Osteoblast (primary cell): ENCODE results near the gene KRT13. TPM values are rescaled to one million over a fixed set of nuclear protein-coding genes. Genes with fewer than 3 reads are reported as not detected.

Experiments used
- DNase-seq: peaks from one replicate; pipeline ENCODE4 v3.0.0; 2011; ENCODE audit warnings: low spot score, mixed read lengths; ENCODE audit not compliant: insufficient read length; ENCODE audit errors: missing footprints
- H2AFZ ChIP-seq: 2 replicates; pipeline ENCODE4 v1.6.0; 2011; ENCODE audit warnings: mild to moderate bottlenecking, low read length
- H3K27ac ChIP-seq: 2 replicates; pipeline ENCODE4 v1.5.1; 2011; ENCODE audit warnings: mild to moderate bottlenecking, low read depth, low read length, moderate library complexity
- H3K27me3 ChIP-seq: 2 replicates; pipeline ENCODE4 v1.6.0; 2012; ENCODE audit warnings: mild to moderate bottlenecking, control low read depth, inconsistent platforms, low read length, moderate library complexity; ENCODE audit not compliant: insufficient read depth
- H3K36me3 ChIP-seq: 2 replicates; pipeline ENCODE4 v1.5.1; 2011; ENCODE audit warnings: mild to moderate bottlenecking, low read length, control low read depth, moderate library complexity; ENCODE audit not compliant: insufficient read depth
- H3K4me1 ChIP-seq: 2 replicates; pipeline ENCODE4 v1.5.1; 2011; ENCODE audit warnings: mild to moderate bottlenecking, low read length, control low read depth, moderate library complexity; ENCODE audit not compliant: insufficient read depth
- H3K4me2 ChIP-seq: 2 replicates; pipeline ENCODE4 v1.6.0; 2011; ENCODE audit warnings: mild to moderate bottlenecking, low read length; ENCODE audit not compliant: insufficient read depth
- H3K4me3 ChIP-seq: fragments of 200-600 bp; sonication (generic); 3 replicates; pipeline ENCODE4 v1.5.1; 2012; ENCODE audit warnings: mild to moderate bottlenecking, low read length, inconsistent platforms; ENCODE audit not compliant: insufficient read depth
- H3K79me2 ChIP-seq: 2 replicates; pipeline ENCODE4 v1.6.0; 2012; ENCODE audit warnings: mild to moderate bottlenecking, low read length, control low read depth, inconsistent platforms; ENCODE audit not compliant: insufficient read depth
- H3K9me3 ChIP-seq: 2 replicates; pipeline ENCODE4 v1.5.1; 2011; ENCODE audit warnings: low read depth, low read length, control low read depth
- H4K20me1 ChIP-seq: 2 replicates; pipeline ENCODE4 v1.6.0; 2012; ENCODE audit warnings: mild to moderate bottlenecking, low read length, control low read depth; ENCODE audit not compliant: insufficient read depth
- CTCF ChIP-seq: IDR thresholded peaks from 2 replicates; pipeline ENCODE4 v1.5.1; 2011; ENCODE audit warnings: mild to moderate bottlenecking, low read depth, low read length, moderate library complexity; ENCODE audit errors: extremely low read depth
- total RNA-seq: library from RNA; depleted of rRNA; stranded (reverse); fragments of >200 nt; gene quantifications from 2 replicates; pipeline ENCODE4 v1.2.3, GENCODE V29; 2012

Gene KRT13
- total RNA-seq, 1 donor: not detected

GRCh38 chr17:41494524-41494923, 10.9 kb downstream of the KRT13 start:
- Histone ChIP-seq H2AFZ (peak overlapping the region; percentile 31), H3K4me3 (no peak overlapping the region), H3K4me2 (no peak overlapping the region), H3K79me2 (no peaks in the 10 kb centered on the region), H3K27ac (peak overlapping the region; percentile 24), H3K27me3 (no peaks in the 10 kb centered on the region), H3K36me3 (no peaks in the 10 kb centered on the region), H3K4me1 (peaks cover 16% of the 10 kb centered on the region), H3K9me3 (no peaks in the 10 kb centered on the region), H4K20me1 (no peaks in the 10 kb centered on the region)
- no peak for TF ChIP-seq CTCF
- DNase-seq: no peak

- Histone ChIP-seq H3K36me3 (no peaks in the 10 kb centered on the region), H4K20me1 (no peaks in the 10 kb centered on the region), H3K27me3 (no peaks in the 10 kb centered on the region), H3K4me1 (peaks cover 12% of the 10 kb centered on the region), H3K79me2 (no peaks in the 10 kb centered on the region), H2AFZ (no peak overlapping the region), H3K27ac (no peak overlapping the region), H3K4me3 (no peak overlapping the region), H3K4me2 (no peak overlapping the region), H3K9me3 (no peaks in the 10 kb centered on the region)
- TF ChIP-seq CTCF: no peak
- no peak for DNase-seq
Observed at GRCh38 chr17:41492771-41493170, 12.6 kb downstream of the KRT13 start.

- no peaks in the 10 kb centered on the region for H3K36me3 ChIP-seq
- no peaks in the 10 kb centered on the region for H3K27me3 ChIP-seq
- no peak overlapping the region for H2AFZ ChIP-seq
- H4K20me1 ChIP-seq: no peaks in the 10 kb centered on the region
- H3K27ac ChIP-seq: no peak overlapping the region
- peaks cover 12% of the 10 kb centered on the region for H3K4me1 ChIP-seq
- no peaks in the 10 kb centered on the region for H3K79me2 ChIP-seq
- no peak for TF ChIP-seq CTCF
- no peaks in the 10 kb centered on the region for H3K9me3 ChIP-seq
- no peak overlapping the region for H3K4me2 ChIP-seq
- DNase-seq: no peak
- no peak overlapping the region for H3K4me3 ChIP-seq
Observed at GRCh38 chr17:41492351-41492750, 13.1 kb downstream of the KRT13 start.

- H3K79me2 ChIP-seq: no peaks in the 10 kb centered on the region
- no peak overlapping the region for H3K4me3 ChIP-seq
- TF ChIP-seq CTCF: no peak
- no peak overlapping the region for H3K4me2 ChIP-seq
- no peak overlapping the region for H2AFZ ChIP-seq
- no peaks in the 10 kb centered on the region for H3K27me3 ChIP-seq
- no peaks in the 10 kb centered on the region for H3K36me3 ChIP-seq
- H4K20me1 ChIP-seq: no peaks in the 10 kb centered on the region
- DNase-seq: no peak
- no peaks in the 10 kb centered on the region for H3K9me3 ChIP-seq
- no peak overlapping the region for H3K27ac ChIP-seq
- H3K4me1 ChIP-seq: peaks cover 7% of the 10 kb centered on the region
Observed at GRCh38 chr17:41491476-41491875, 13.9 kb downstream of the KRT13 start.
